ENCODE data around the gene CSRP1. TPM values are rescaled to one million over a fixed set of nuclear protein-coding genes. Genes with fewer than 3 reads are reported as not detected.
A peak's percentile ranks its signal among the peaks of the same experiment; 100 is the strongest.

CSRP1 gene
- total and polyA plus RNA-seq, 2 of the 13 experiments (the other 11 are each of a cell fraction or from before 2014, with no cell fraction given), result 17.7 to 68.9 TPM

DNA sequence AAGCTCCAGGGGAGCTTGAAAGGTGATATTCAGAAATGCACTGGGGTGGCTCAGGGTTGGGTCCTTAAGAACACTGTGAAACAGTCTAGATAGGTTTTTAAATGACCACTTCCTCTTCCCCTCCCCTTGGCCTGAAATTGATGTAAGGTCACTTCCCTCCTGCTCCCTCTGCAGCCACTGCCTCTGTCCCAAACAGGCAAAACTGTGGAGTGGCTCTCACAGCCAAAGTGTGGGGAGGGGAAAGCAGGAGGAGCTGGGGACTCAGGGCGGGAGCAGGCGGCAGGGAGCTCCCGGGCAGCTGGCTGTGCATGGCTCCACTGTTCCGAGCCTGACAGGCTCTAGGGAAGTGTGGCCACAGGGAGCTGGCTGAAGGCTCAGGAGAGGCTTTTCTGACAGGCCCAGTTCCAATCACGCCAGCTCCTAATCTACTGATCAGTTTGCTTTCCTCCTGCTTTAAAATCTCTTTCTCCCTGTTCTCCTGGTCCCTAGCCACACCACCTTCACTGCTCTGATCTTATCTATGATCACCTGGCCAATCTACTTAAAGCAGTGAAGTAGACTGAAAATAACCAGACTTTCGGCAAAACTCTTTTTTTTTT is 5.1 kb upstream of the CSRP1 start (continued):
- TF ChIP-seq, protein P1, sequence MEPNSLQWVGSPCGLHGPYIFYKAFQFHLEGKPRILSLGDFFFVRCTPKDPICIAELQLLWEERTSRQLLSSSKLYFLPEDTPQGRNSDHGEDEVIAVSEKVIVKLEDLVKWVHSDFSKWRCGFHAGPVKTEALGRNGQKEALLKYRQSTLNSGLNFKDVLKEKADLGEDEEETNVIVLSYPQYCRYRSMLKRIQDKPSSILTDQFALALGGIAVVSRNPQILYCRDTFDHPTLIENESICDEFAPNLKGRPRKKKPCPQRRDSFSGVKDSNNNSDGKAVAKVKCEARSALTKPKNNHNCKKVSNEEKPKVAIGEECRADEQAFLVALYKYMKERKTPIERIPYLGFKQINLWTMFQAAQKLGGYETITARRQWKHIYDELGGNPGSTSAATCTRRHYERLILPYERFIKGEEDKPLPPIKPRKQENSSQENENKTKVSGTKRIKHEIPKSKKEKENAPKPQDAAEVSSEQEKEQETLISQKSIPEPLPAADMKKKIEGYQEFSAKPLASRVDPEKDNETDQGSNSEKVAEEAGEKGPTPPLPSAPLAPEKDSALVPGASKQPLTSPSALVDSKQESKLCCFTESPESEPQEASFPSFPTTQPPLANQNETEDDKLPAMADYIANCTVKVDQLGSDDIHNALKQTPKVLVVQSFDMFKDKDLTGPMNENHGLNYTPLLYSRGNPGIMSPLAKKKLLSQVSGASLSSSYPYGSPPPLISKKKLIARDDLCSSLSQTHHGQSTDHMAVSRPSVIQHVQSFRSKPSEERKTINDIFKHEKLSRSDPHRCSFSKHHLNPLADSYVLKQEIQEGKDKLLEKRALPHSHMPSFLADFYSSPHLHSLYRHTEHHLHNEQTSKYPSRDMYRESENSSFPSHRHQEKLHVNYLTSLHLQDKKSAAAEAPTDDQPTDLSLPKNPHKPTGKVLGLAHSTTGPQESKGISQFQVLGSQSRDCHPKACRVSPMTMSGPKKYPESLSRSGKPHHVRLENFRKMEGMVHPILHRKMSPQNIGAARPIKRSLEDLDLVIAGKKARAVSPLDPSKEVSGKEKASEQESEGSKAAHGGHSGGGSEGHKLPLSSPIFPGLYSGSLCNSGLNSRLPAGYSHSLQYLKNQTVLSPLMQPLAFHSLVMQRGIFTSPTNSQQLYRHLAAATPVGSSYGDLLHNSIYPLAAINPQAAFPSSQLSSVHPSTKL (CRISPR knock-in tag; IDR thresholded peaks at IDR 0.05), result no peak
- no peak for TF ChIP-seq ZNF766 (CRISPR knock-in tag; IDR thresholded peaks at IDR 0.05; ENCODE audit: borderline replicate concordance)

DNA sequence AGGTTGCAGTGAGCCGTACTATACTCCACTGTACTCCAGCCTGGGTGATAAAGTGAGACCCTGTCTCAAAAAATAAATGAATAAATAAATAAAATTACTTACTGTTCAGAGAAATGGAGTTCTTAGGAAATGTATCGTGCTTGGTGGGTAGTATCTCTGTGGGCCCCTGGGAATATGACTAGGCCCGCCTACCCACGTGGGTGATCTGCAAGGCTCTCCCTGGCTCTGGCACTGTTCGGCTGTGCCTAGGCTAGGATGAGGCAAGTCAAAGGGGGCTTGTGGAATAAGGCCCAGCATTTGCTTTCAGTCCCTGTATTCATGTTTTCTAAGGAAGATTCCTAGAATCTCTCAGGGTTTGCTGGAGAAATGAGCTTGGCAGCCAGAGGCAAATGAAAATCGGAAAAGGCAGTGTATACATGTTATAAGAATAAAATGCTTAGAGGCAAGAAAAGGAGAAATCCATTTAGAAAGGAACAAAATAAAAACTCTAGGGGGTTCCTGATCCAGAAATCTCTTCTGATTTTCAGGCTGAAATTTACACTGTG is 4.5 kb upstream of the CSRP1 start:
- H3K36me3 ChIP-seq (replicated peaks in 1 of 2; ENCODE audit: control insufficient read depth in 1 of 2, insufficient read depth in 2 of 2, low read length in 2 of 2), result no peaks in the 10 kb centered on the region
- ChIA-PET CTCF (ENCODE audit: low intra/inter-chr PET ratio, low total read pairs) (interaction anchor here (8.4 kb wide), 1 partner anchor 30 kb away, joined by 226 read pairs; no protein-coding TSS in a partner anchor), POLR2A (interaction anchor here (1.2 to 4.7 kb wide), 5 partner anchors 8 to 111 kb away, joined by 3 to 45 read pairs (median 11); partner anchors contain the start of gene PHLDA3)
- H3K27me3 ChIP-seq (ENCODE audit: control insufficient read depth in 1 of 2, insufficient read depth in 2 of 2, low read length in 2 of 2), result peaks cover 1 to 14% of the 10 kb centered on the region in 2 experiments; a peak in 2 of 5 replicates
- H3K4me3 ChIP-seq (replicated peaks in 1 of 3; ENCODE audit: insufficient read depth in 1 of 3, low read depth in 2 of 3, low read length in 3 of 3), result no peak overlapping the region
- ATAC-seq (no peak), DNase-seq (ENCODE audit: low spot score) (no peak), FAIRE-seq (no peak)
- in situ Hi-C loops (cut with HindIII; ENCODE audit: extremely low pct_ligation_motif_present, low pct_unique_long_range_greater_than_20kb), result loop anchor here (5.0 kb wide), 2 partner anchors 34 to 64 kb away; no protein-coding TSS in a partner anchor
- H3K4me1 ChIP-seq (ENCODE audit: insufficient read depth, low read length), result peaks cover 26% of the 10 kb centered on the region
- no peaks in the 10 kb centered on the region for H3K79me2 ChIP-seq (ENCODE audit: insufficient read depth, low read length)
- H3K4me2 ChIP-seq (ENCODE audit: low read depth, low read length), result 0 out of 2 replicates have a peak overlapping the region, but pooled peaks have one; percentile 68
- intact Hi-C loops (cut with micrococcal nuclease; ENCODE audit: unreplicated experiment), result no loop called here
- H4K20me1 ChIP-seq (ENCODE audit: insufficient read depth, low read length), result no peaks in the 10 kb centered on the region
- H2AFZ ChIP-seq (ENCODE audit: low read length), result no peak overlapping the region
- WGBS (ENCODE audit: low lambda C conversion rate), result 76% methylated on average over 6 of the region's 6 CpGs
- no peak overlapping the region for H3K27ac ChIP-seq (ENCODE audit: extremely low read length, insufficient read depth, low read length)
- H3K9me3 ChIP-seq (ENCODE audit: low read length), result no peaks in the 10 kb centered on the region
- BruUV-seq (replicated peaks), result no TSS peak
- H3K9ac ChIP-seq (ENCODE audit: insufficient read depth, low read depth, low read length), result no peak overlapping the region
- TF ChIP-seq ZNF253 (CRISPR knock-in tag; IDR thresholded peaks at IDR 0.05; ENCODE audit: borderline replicate concordance) (no peak), ZNF83 (CRISPR knock-in tag; IDR thresholded peaks at IDR 0.05; ENCODE audit: borderline replicate concordance) (no peak), MATR3 (CRISPR knock-in tag; IDR thresholded peaks at IDR 0.05) (no peak), SOX5 (CRISPR knock-in tag; IDR thresholded peaks at IDR 0.05; ENCODE audit: borderline replicate concordance) (no peak), ZFP37 (CRISPR knock-in tag; IDR thresholded peaks at IDR 0.05; ENCODE audit: borderline replicate concordance) (no peak)
- TF ChIP-seq, protein P2, sequence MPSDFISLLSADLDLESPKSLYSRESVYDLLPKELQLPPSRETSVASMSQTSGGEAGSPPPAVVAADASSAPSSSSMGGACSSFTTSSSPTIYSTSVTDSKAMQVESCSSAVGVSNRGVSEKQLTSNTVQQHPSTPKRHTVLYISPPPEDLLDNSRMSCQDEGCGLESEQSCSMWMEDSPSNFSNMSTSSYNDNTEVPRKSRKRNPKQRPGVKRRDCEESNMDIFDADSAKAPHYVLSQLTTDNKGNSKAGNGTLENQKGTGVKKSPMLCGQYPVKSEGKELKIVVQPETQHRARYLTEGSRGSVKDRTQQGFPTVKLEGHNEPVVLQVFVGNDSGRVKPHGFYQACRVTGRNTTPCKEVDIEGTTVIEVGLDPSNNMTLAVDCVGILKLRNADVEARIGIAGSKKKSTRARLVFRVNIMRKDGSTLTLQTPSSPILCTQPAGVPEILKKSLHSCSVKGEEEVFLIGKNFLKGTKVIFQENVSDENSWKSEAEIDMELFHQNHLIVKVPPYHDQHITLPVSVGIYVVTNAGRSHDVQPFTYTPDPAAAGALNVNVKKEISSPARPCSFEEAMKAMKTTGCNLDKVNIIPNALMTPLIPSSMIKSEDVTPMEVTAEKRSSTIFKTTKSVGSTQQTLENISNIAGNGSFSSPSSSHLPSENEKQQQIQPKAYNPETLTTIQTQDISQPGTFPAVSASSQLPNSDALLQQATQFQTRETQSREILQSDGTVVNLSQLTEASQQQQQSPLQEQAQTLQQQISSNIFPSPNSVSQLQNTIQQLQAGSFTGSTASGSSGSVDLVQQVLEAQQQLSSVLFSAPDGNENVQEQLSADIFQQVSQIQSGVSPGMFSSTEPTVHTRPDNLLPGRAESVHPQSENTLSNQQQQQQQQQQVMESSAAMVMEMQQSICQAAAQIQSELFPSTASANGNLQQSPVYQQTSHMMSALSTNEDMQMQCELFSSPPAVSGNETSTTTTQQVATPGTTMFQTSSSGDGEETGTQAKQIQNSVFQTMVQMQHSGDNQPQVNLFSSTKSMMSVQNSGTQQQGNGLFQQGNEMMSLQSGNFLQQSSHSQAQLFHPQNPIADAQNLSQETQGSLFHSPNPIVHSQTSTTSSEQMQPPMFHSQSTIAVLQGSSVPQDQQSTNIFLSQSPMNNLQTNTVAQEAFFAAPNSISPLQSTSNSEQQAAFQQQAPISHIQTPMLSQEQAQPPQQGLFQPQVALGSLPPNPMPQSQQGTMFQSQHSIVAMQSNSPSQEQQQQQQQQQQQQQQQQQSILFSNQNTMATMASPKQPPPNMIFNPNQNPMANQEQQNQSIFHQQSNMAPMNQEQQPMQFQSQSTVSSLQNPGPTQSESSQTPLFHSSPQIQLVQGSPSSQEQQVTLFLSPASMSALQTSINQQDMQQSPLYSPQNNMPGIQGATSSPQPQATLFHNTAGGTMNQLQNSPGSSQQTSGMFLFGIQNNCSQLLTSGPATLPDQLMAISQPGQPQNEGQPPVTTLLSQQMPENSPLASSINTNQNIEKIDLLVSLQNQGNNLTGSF (CRISPR knock-in tag; IDR thresholded peaks at IDR 0.05), result no peak
- TF ChIP-seq, protein P3, sequence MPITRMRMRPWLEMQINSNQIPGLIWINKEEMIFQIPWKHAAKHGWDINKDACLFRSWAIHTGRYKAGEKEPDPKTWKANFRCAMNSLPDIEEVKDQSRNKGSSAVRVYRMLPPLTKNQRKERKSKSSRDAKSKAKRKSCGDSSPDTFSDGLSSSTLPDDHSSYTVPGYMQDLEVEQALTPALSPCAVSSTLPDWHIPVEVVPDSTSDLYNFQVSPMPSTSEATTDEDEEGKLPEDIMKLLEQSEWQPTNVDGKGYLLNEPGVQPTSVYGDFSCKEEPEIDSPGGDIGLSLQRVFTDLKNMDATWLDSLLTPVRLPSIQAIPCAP (CRISPR knock-in tag; IDR thresholded peaks at IDR 0.05; ENCODE audit: low read depth), result no peak
- TF ChIP-seq, protein P4, sequence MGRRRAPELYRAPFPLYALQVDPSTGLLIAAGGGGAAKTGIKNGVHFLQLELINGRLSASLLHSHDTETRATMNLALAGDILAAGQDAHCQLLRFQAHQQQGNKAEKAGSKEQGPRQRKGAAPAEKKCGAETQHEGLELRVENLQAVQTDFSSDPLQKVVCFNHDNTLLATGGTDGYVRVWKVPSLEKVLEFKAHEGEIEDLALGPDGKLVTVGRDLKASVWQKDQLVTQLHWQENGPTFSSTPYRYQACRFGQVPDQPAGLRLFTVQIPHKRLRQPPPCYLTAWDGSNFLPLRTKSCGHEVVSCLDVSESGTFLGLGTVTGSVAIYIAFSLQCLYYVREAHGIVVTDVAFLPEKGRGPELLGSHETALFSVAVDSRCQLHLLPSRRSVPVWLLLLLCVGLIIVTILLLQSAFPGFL (CRISPR knock-in tag; IDR thresholded peaks at IDR 0.05), result no peak
